NCI-H748 treated with DMSO at 0.1 percent for 48 hours (cell line): ENCODE data around the gene FBXO15.

Experiments used
- DNase-seq: peaks from one replicate; lab custom pipeline; 2025; lab: John Stamatoyannopoulos, UW

FBXO15 gene

GRCh38 chr18:74147779-74148542, at the start of gene FBXO15, which contains the start of gene TIMM21:
FBXO15 (minus strand) TSS chr18:74147834; CDS start chr18:74147785, 49 bp downstream.
TIMM21 (plus strand) TSS chr18:74148523; CDS start chr18:74148809, 286 bp downstream.
- DNase-seq: peak; percentile 97

GRCh38 chr18:74196220-74197119, 48.8 kb upstream of the FBXO15 start:
- DNase-seq: peak; percentile 57

GRCh38 chr18:74194691-74195090, 47.1 kb upstream of the FBXO15 start:
- no peak for DNase-seq

GRCh38 chr18:74191577-74191976, 43.9 kb upstream of the FBXO15 start:
- DNase-seq: no peak

GRCh38 chr18:74190086-74190485, 42.5 kb upstream of the FBXO15 start:
- no peak for DNase-seq

- DNase-seq: no peak
These were observed 39.0 kb upstream of the FBXO15 start for GRCh38 chr18:74186661-74187060.

- DNase-seq: no peak
These were observed 38.2 kb upstream of the FBXO15 start for GRCh38 chr18:74185860-74186259.

GRCh38 chr18:74184875-74185274, 37.2 kb upstream of the FBXO15 start:
- no peak for DNase-seq

GRCh38 chr18:74183130-74183529, 35.5 kb upstream of the FBXO15 start:
- peak; percentile 46 for DNase-seq

GRCh38 chr18:74182335-74182734, 34.7 kb upstream of the FBXO15 start:
- no peak for DNase-seq

GRCh38 chr18:74179623-74180199, 32.1 kb upstream of the FBXO15 start:
- DNase-seq: no peak

- DNase-seq: no peak
These were observed 31.2 kb upstream of the FBXO15 start for GRCh38 chr18:74178884-74179283.

- DNase-seq: peak; percentile 50
These were observed 28.0 kb upstream of the FBXO15 start for GRCh38 chr18:74175658-74176057.

- no peak for DNase-seq
These were observed 25.8 kb upstream of the FBXO15 start for GRCh38 chr18:74173434-74173750.

GRCh38 chr18:74172697-74173433, 25.2 kb upstream of the FBXO15 start:
- DNase-seq: no peak

- no peak for DNase-seq
These were observed 24.4 kb upstream of the FBXO15 start for GRCh38 chr18:74171910-74172606.

GRCh38 chr18:74166386-74166785, 18.8 kb upstream of the FBXO15 start:
- DNase-seq: no peak

- no peak for DNase-seq
These were observed 15.5 kb upstream of the FBXO15 start for GRCh38 chr18:74163019-74163660.

GRCh38 chr18:74155276-74155675, 7.6 kb upstream of the FBXO15 start:
- no peak for DNase-seq

GRCh38 chr18:74154716-74155115, 7.1 kb upstream of the FBXO15 start:
- DNase-seq: no peak

- no peak for DNase-seq
These were observed 6.2 kb upstream of the FBXO15 start for GRCh38 chr18:74153793-74154192.
